Stimulated activated CD8-positive, alpha-beta memory T cell treated with anti-CD3 and anti-CD28 coated beads, Interleukin-15, amount 100 ng/mL, for 24 hours (primary cell): Measurements from ENCODE around the gene C3orf33.

Experiments used
- DNase-seq: peaks from one replicate; pipeline ENCODE4 v3.0.0-alpha.2; 2020; ENCODE audit warnings: low read depth

The C3orf33 gene

GRCh38 chr3:155741603-155742002 is 64.5 kb downstream of the C3orf33 start:
- no peak for DNase-seq

GRCh38 chr3:155741101-155741500 is 65.0 kb downstream of the C3orf33 start:
- DNase-seq: no peak

DNA sequence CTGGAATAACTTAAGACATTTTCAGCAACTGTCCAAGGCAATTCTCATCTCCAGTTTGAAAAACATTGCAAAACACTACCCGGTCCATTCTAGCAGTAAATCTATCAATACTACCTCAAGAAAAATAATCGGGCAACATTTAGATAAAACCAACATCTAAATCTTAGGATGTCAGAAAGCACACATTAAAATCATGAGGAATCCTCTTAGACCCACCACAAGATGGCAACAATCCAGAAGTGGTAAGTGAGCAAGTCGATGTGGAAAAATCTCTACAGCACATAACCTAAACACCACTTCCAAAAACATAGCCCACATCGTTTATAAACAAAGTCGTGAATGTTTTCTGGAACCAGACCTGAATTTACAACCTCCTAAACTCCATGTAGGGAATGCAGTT is 66.9 kb downstream of the C3orf33 start:
- no peak for DNase-seq

DNA sequence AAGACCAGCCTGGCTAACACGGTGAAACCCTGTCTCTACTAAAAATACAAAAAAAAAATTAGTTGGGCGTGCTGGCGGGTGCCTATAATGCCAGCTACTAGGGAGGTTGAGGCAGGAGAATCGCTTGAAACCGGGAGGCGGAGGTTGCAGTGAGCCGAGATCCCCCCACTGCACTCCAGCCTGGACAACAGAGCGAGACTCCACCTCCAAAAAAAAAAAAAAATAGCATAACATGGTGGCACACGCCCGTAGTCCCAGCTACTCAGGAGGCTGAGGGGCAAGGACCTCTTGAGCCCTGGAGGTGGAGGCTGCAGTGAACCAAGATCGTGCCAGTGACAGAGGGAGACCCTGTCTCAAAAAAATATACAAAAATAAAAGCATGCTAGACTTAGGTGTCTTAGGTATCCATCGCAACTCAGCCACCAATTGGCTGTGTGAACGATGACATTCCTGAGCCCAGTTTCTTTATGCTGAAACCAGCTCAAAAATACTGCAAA is 67.5 kb downstream of the C3orf33 start:
- no peak for DNase-seq

DNA sequence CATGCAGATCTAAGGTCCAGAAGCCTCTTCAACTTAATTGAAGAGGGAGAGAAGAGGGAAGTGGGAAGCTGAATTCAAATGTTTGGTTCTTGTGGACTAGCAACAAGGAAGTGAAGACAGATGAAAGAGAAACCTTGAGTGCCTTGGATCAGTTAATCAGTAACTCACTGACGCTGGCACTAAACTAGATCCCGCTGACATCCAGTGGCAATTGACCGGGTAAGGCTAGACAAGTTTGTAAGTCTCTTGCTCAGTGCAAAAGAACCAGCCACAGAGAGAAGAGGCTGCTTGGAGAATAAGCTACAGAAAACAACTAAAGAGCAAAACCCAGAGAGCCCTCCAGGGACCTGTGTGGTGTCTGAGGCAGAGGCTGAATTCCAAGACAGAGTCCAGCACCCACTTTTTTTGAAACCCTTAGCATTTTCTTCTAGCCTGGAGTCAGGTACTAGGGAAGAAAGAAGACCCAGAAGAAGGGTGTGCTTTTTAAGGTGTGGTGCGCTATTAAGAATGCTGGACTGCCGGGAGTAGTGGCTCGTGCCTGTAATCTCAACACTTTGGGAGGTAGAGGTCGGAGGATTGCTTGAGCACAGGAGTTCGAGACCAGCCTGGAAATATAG is 68.1 kb downstream of the C3orf33 start:
- no peak for DNase-seq

DNA sequence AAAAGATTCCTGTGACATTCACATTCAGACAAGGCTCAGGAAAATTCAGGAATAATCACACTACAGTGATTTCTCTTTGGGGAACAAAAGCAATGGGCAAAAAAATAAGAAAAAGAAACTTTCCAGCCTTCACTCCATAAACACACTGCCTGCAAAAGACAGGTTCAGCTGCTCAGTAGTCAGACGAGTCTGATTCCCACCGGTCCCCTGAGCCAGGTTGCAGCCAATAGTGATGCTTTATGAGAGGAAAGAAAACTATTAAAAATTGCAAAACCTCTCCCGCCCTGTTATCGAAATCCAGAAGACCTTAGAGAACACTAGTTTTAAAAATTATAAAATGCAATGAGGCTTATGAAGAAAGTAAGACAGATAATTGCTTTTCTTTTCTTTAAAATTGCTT is 69.7 kb downstream of the C3orf33 start:
- DNase-seq: no peak

DNA sequence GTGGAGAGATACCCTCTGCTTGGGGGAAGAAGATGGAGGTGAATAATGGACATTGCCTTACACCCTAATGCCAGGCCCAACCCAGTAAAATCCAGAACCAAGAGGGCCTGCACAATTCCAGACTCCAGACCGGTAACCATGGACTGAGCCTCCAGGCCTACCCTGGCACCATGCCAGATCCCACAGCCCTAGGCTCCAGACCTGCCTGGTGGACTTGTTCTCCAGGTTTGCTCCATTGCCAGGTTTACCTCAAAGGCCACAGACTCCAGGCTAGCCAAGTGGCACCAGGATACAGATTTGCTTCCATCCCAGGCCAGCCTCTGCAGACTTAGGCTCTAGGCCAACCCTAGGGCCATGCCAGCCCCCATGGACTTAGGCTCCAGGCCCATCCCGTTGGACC is 75.2 kb downstream of the C3orf33 start:
- DNase-seq: no peak

DNA sequence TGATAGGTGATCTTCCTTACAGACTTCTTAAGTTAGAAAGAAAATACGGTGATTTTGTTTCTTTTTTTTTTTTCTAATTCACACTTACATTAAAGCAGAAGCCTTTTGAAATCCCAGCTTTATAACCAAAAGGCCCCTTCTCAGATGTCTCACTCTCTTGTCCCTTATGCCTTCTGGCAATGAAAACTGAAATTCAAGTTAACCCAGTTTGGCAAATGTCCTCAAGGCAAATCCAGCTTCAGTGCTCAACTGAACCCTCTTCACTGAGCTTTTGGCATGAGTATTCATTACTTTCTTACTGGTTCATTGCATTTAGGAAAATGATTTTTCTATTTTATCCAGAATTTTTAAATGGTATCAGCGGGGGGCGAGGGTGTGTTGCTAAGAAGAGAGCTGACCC is 78.2 kb downstream of the C3orf33 start:
- DNase-seq: no peak

DNA sequence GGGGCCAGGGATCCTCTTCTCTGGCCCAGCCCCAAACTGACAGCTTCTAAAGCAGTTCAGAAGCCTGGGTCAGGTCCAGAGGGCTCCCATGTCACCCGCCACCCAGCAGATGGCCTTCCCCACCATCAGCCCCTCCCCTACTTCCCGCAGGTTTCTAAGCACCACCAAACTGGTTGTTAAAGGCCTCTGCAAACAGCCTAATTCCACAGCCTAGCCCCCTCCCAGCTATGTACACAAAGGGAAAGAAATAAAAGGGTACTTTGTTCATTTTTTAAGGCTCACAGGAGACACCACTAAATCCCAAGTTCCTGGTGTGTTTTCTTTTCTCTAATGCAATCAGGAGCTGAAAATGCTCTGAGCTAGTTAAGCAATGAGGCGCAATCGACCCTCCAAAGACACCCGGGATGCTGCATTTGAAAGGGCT is 91.8 kb downstream of the C3orf33 start:
- DNase-seq: no peak
